HG02970 (cell line): Measurements from ENCODE around the gene RAI1.

ENCODE experiments used
- ATAC-seq: cut with Tn5 transposase; IDR thresholded peaks from one replicate; pipeline ENCODE4 v1.9.1; 2021; ENCODE audit warnings: mild to moderate bottlenecking, moderate library complexity, moderate number of reproducible peaks; ENCODE audit not compliant: unreplicated experiment, low FRiP score

The RAI1 gene

GRCh38 chr17:17761894-17762743 is 80.9 kb downstream of the RAI1 start:
- no peak for ATAC-seq

- no peak for ATAC-seq
Observed at GRCh38 chr17:17762744-17763105, 81.5 kb downstream of the RAI1 start.

- ATAC-seq, result no peak
Observed at GRCh38 chr17:17763136-17763535, 81.9 kb downstream of the RAI1 start.

GRCh38 chr17:17763734-17764133 is 82.5 kb downstream of the RAI1 start:
- ATAC-seq, result no peak

- no peak for ATAC-seq
Observed at GRCh38 chr17:17765359-17766076, 84.3 kb downstream of the RAI1 start.

GRCh38 chr17:17766077-17766743 is 85.0 kb downstream of the RAI1 start:
- ATAC-seq, result peak; percentile 48

- no peak for ATAC-seq
Observed at GRCh38 chr17:17766744-17767120, 85.5 kb downstream of the RAI1 start.

GRCh38 chr17:17767154-17767869 is 86.1 kb downstream of the RAI1 start:
- no peak for ATAC-seq

GRCh38 chr17:17767887-17768418 is 86.7 kb downstream of the RAI1 start:
- ATAC-seq, result no peak

GRCh38 chr17:17768424-17769088 is 87.3 kb downstream of the RAI1 start:
- no peak for ATAC-seq

GRCh38 chr17:17769869-17770631 is 88.8 kb downstream of the RAI1 start:
- ATAC-seq, result no peak

GRCh38 chr17:17770632-17771044 is 89.4 kb downstream of the RAI1 start:
- ATAC-seq, result no peak

GRCh38 chr17:17771498-17772201 is 90.4 kb downstream of the RAI1 start:
- ATAC-seq, result no peak

GRCh38 chr17:17772231-17772630 is 91.0 kb downstream of the RAI1 start:
- ATAC-seq, result no peak

- ATAC-seq, result no peak
Observed at GRCh38 chr17:17774009-17774881, 93.0 kb downstream of the RAI1 start.

GRCh38 chr17:17776889-17777288 is 95.6 kb downstream of the RAI1 start:
- no peak for ATAC-seq

GRCh38 chr17:17778308-17779014 is 97.2 kb downstream of the RAI1 start:
- ATAC-seq, result no peak
